Hematopoietic multipotent progenitor cell (in vitro differentiated cells): Measurements from ENCODE around the gene RAB9A. TPM values are rescaled to one million over a fixed set of nuclear protein-coding genes. Genes with fewer than 3 reads are reported as not detected.
"Not testable (repeated sequence)": the region's sequence is repeated elsewhere in the genome, so short reads cannot be mapped to it uniquely, and the experiment has no call there.

Experiments used
- DNase-seq, 3 donors: peaks; one replicate each; pipeline ENCODE4 v3.0.0-alpha.2; 2011 to 2015; ENCODE audit warnings: low read depth in 2 of 3, low spot score in 2 of 3
- total RNA-seq: library from RNA; depleted of rRNA; stranded (reverse); fragments of >200 nt; gene quantifications from one replicate; pipeline ENCODE4 v1.2.3, GENCODE V29; 2012

RAB9A gene
- total RNA-seq, 1 donor, result 9.4 TPM

- DNase-seq, result no peak
Observed at GRCh38 chrX:13698432-13698831, 9.5 kb downstream of the RAB9A start.

- no peak for DNase-seq
Observed at GRCh38 chrX:13699183-13699826, 10.4 kb downstream of the RAB9A start.

- no peak for DNase-seq
Observed at GRCh38 chrX:13700380-13700779, 11.5 kb downstream of the RAB9A start.

- no peak for DNase-seq
Observed at GRCh38 chrX:13702111-13702789, 13.3 kb downstream of the RAB9A start.

GRCh38 chrX:13703135-13703534 is 14.2 kb downstream of the RAB9A start:
- DNase-seq, result no peak

GRCh38 chrX:13703589-13703988 is 14.7 kb downstream of the RAB9A start:
- DNase-seq, result no peak

GRCh38 chrX:13711141-13711540 is 22.2 kb downstream of the RAB9A start:
- DNase-seq, result no peak

- DNase-seq, result no peak
Observed at GRCh38 chrX:13716455-13716854, 27.5 kb downstream of the RAB9A start.

- DNase-seq, result no peak
Observed at GRCh38 chrX:13716905-13717304, 28.0 kb downstream of the RAB9A start.

- no peak for DNase-seq
Observed at GRCh38 chrX:13717700-13718472, 29.0 kb downstream of the RAB9A start.

GRCh38 chrX:13719192-13719856 is 30.4 kb downstream of the RAB9A start:
- DNase-seq, result no peak

GRCh38 chrX:13721371-13721770 is 32.4 kb downstream of the RAB9A start:
- no peak for DNase-seq

GRCh38 chrX:13721819-13722519 is 33.0 kb downstream of the RAB9A start:
- DNase-seq, result peak in 2 of 3 donors; percentile 60 to 73

- DNase-seq, result not testable (repeated sequence)
Observed at GRCh38 chrX:13724878-13725277, 36.0 kb downstream of the RAB9A start.

GRCh38 chrX:13726583-13726982 is 37.7 kb downstream of the RAB9A start:
- not testable (repeated sequence) for DNase-seq

GRCh38 chrX:13730523-13730922 is 41.6 kb downstream of the RAB9A start:
- not testable (repeated sequence) for DNase-seq

- no peak for DNase-seq
Observed at GRCh38 chrX:13732246-13733067, 43.5 kb downstream of the RAB9A start.

- no peak for DNase-seq
Observed at GRCh38 chrX:13733506-13733905, 44.6 kb downstream of the RAB9A start.

GRCh38 chrX:13734278-13735172 is 45.6 kb downstream of the RAB9A start, which contains the start of the genes OFD1 and TRAPPC2:
OFD1 (plus strand) TSS chrX:13734748; CDS start chrX:13735072, 324 bp downstream.
TRAPPC2 (minus strand) TSS chrX:13734620; CDS start chrX:13719963, 14,657 bp downstream.
- peak; percentile 81 to 94 (median 92) for DNase-seq
